GM10847 (cell line): ENCODE measurements around the gene MPP2.

Source experiments
- POLR2A ChIP-seq: IDR thresholded peaks from 2 replicates; pipeline ENCODE4 v1.6.1; 2011; ENCODE audit not compliant: insufficient read length; ENCODE audit errors: extremely low read depth

Gene MPP2

DNA sequence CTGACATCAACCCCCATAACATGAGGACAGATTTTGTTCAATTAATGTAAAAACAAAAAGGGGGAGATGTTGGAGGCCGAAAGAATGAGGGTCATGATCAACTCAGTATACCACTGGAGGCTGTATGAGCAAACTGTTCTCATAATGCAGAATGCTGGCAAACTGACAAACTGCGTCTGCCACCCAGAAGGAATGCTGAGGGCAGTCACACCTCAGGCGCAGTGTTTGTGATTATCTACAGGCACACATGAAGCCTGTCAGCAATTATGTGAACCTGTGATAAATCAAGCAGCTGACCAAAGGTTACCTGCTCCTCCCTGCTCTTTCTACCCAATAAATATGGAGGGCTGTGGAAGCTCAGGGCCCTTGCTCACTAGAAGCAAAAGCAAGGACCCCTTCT, 33.0 kb downstream of the MPP2 start:
- no peak for TF ChIP-seq POLR2A

DNA sequence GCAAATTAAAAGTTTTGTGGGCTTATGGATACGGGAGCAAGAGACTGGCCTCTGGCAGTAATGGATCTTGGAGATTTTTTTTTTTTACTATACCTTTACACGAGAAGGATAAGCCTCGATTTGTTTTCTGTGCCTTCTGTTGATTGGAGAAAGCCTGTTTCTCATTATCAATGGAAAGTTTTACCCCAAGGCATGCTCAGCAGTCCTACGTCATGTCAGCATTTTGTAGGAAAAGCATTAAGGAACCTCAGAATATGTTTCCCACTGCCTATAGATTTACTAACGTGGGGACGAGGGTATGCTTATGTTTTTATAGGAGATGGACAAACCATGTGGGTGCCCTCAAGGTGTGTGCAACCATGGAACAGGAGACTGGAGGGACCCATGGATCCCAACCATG, 33.5 kb downstream of the MPP2 start:
- no peak for TF ChIP-seq POLR2A

- no peak for TF ChIP-seq POLR2A
These were observed 34.2 kb downstream of the MPP2 start for GRCh38 chr17:43873091-43873490.

- no peak for TF ChIP-seq POLR2A
These were observed 35.2 kb downstream of the MPP2 start for GRCh38 chr17:43871946-43872690.

- no peak for TF ChIP-seq POLR2A
These were observed 38.9 kb downstream of the MPP2 start for GRCh38 chr17:43868226-43868994.

GRCh38 chr17:43864161-43864984, 43.0 kb downstream of the MPP2 start:
- no peak for TF ChIP-seq POLR2A

- no peak for TF ChIP-seq POLR2A
These were observed 45.4 kb downstream of the MPP2 start for GRCh38 chr17:43861960-43862359.

GRCh38 chr17:43860927-43861622, 46.3 kb downstream of the MPP2 start:
- TF ChIP-seq POLR2A = no peak

DNA sequence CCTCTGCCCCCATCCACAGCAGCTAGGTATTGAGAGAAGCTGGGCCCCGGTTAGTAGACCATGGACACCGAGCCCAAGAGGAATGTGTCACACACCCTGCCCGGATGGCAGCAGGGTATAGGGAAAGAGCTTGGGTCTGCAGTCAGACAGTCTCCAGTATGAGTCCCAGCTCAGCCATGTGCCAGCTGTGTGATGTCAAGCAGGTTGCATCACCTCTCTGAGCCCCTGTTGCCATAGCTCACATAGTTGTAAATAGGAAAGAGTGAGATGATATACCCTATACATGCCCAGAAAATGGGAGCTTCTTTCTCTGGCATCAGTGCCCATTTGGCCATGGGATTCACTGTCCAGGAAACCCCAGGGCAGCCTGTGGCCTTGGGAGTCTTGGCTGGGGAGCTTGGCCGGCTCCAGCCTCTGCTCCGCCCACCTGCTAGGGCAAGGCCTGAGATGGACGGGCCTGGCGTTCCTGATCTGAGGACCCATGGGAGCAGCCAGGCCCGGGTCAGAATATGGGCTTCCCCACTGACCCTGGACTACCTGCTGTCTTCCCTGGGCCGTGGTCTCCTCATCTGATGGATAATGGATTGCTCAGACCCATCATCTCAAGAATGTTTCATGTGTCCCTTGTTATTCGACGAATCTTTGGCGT, 47.1 kb downstream of the MPP2 start:
- TF ChIP-seq POLR2A = no peak

DNA sequence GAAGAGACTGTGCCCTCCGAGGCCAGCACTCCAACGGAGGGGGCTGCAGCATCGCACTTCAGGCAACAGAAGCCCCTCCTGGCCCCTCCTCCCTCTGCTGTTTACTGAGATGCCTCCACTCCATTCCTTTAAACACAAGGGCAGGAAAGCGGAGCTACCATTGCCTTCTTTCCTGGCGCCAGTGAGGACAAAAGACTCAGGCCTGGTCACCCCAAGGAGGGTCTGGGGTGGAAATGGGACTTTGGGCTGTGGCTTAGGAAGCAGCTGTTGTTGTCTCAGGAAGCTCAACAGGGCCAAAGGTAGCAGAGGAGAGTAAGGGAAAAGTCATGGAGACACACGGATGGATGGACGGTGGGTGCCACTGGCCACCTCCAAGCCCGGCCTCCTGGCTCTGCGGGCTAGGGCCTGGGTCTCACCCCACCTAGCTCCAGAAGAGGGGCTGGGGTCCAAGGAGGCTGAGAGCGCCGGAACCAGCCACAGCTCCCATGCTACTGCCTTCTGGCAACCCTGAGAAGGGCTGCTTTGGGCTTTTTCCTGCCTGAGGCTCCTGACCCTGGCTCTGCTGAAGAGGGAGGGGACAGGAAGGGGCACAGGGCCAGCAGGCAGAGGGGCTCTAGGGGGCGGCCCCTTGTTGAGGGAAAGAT, 49.3 kb downstream of the MPP2 start:
- no peak for TF ChIP-seq POLR2A

GRCh38 chr17:43857141-43857540, 50.2 kb downstream of the MPP2 start:
- no peak for TF ChIP-seq POLR2A

- no peak for TF ChIP-seq POLR2A
These were observed 51.2 kb downstream of the MPP2 start for GRCh38 chr17:43856141-43856540.

- TF ChIP-seq POLR2A = no peak
These were observed 52.3 kb downstream of the MPP2 start for GRCh38 chr17:43855061-43855460.

DNA sequence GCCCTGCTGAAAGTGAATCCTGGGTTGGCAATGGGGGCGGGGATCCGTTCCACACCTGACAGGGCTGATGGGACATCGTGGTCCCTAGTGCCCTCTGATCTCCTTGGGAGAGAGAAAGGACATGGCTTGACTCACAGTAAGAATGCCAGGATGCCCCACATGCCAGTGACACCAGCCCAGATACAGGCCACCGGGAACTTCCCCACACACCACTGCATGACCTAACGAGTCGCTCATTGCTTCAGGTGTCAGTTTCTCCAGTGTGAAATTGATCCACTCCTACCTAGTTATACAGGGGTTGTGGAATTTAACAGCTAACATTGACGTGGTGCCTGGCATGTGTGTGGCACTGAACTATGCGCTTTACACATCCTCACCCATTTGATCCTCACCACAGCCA, 52.8 kb downstream of the MPP2 start:
- no peak for TF ChIP-seq POLR2A

- no peak for TF ChIP-seq POLR2A
These were observed 53.8 kb downstream of the MPP2 start for GRCh38 chr17:43853546-43853945.

- no peak for TF ChIP-seq POLR2A
These were observed 54.8 kb downstream of the MPP2 start for GRCh38 chr17:43852571-43852970.
